Duodenal mucosa (tissue), 2 donors: ENCODE results near the gene RNF213.
A peak's percentile ranks its signal among the peaks of the same experiment; 100 is the strongest.

Experiments used
- H3K27ac ChIP-seq: one replicate; pipeline ENCODE4 v1.7.0; 2013; ENCODE audit warnings: low read depth, low read length
- H3K27me3 ChIP-seq, 2 donors: one replicate each; pipeline ENCODE4 v1.7.0; 2013; ENCODE audit warnings: low read length in 2 of 2, control low read depth in 1 of 2; ENCODE audit not compliant: insufficient read depth in 2 of 2, control insufficient read depth in 1 of 2
- H3K36me3 ChIP-seq, 2 donors: one replicate each; pipeline ENCODE4 v1.7.0; 2013; ENCODE audit warnings: low read length in 2 of 2, control low read depth in 1 of 2; ENCODE audit not compliant: insufficient read depth in 2 of 2, control insufficient read depth in 1 of 2
- H3K4me1 ChIP-seq, 2 donors: one replicate each; pipeline ENCODE4 v1.7.0; 2013; ENCODE audit warnings: low read length in 2 of 2, control low read depth in 1 of 2; ENCODE audit not compliant: insufficient read depth in 2 of 2, control insufficient read depth in 1 of 2
- H3K4me3 ChIP-seq, 2 donors: one replicate each; pipeline ENCODE4 v1.7.0; 2013; ENCODE audit warnings: low read length in 2 of 2, low read depth in 1 of 2
- H3K9ac ChIP-seq, 2 donors: one replicate each; pipeline ENCODE4 v1.7.0; 2013; ENCODE audit warnings: low read length in 2 of 2, low read depth in 1 of 2
- H3K9me3 ChIP-seq, 2 donors: one replicate each; pipeline ENCODE4 v1.7.0; 2013; ENCODE audit warnings: low read length in 2 of 2, control low read depth in 1 of 2; ENCODE audit not compliant: control insufficient read depth in 1 of 2

The RNF213 gene

DNA sequence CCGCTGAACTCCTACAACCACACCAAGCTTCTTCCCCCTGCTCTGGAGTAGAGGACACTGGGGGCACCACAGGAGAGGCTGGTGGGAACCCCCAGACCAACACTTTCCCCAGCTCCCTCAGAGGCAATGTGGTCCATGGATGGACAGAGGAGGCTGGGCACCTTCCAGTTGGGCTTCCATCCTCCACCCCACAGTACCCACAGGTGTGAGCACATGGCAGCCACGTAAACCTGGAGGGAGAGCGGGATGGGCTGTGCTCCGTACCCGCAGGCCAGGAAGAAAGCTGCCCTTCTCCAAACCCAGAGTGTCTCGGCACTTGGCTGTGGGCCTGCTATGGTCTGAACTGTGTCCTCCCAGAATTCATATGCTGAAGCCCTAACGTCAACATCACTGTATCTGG, 42.3 kb upstream of the RNF213 start:
- Histone ChIP-seq H3K9ac (no peak overlapping the region), H3K36me3 (peaks cover 0 to 29% of the 10 kb centered on the region in 2 donors), H3K9me3 (no peaks in the 10 kb centered on the region), H3K27ac (no peak overlapping the region), H3K4me1 (peaks cover 4 to 32% of the 10 kb centered on the region in 2 donors), H3K27me3 (no peaks in the 10 kb centered on the region), H3K4me3 (no peak overlapping the region)

- Histone ChIP-seq H3K36me3 (peaks cover 0 to 24% of the 10 kb centered on the region in 2 donors), H3K9me3 (no peaks in the 10 kb centered on the region), H3K4me1 (peaks cover 4 to 32% of the 10 kb centered on the region in 2 donors), H3K4me3 (peak overlapping the region; percentile 84 to 91), H3K27ac (no peak overlapping the region), H3K27me3 (no peaks in the 10 kb centered on the region), H3K9ac (peak overlapping the region; percentile 95 to 96)
Measured at GRCh38 chr17:80219013-80219762, 41.5 kb upstream of the RNF213 start.

- Histone ChIP-seq H3K9me3 (no peaks in the 10 kb centered on the region), H3K27ac (peak overlapping the region; percentile 61), H3K9ac (peak overlapping the region; percentile 95 to 96), H3K4me1 (peaks cover 4 to 32% of the 10 kb centered on the region in 2 donors), H3K27me3 (no peaks in the 10 kb centered on the region), H3K36me3 (peaks cover 0 to 19% of the 10 kb centered on the region in 2 donors), H3K4me3 (peak overlapping the region; percentile 84 to 91)
Measured at GRCh38 chr17:80219763-80220053, 40.9 kb upstream of the RNF213 start.

GRCh38 chr17:80220054-80220735, 40.5 kb upstream of the RNF213 start, which contains the start of the genes SGSH and SLC26A11:
TSS of gene SGSH (minus strand) at chr17:80220333. CDS start at chr17:80220313, 20 bp downstream.
TSS of gene SLC26A11 (plus strand) at chr17:80220427. CDS start at chr17:80221561, 1,134 bp downstream.
- Histone ChIP-seq H3K4me3 (peak within 1 kb of the TSS; percentile 84 to 91), H3K9ac (peak within 1 kb of the TSS; percentile 95 to 96), H3K27ac (peak within 1 kb of the TSS; percentile 61), H3K9me3 (no peaks in the 10 kb centered on the region), H3K27me3 (no peaks in the 10 kb centered on the region), H3K36me3 (peaks cover 0 to 15% of the 10 kb centered on the region in 2 donors), H3K4me1 (peaks cover 4 to 32% of the 10 kb centered on the region in 2 donors)

DNA sequence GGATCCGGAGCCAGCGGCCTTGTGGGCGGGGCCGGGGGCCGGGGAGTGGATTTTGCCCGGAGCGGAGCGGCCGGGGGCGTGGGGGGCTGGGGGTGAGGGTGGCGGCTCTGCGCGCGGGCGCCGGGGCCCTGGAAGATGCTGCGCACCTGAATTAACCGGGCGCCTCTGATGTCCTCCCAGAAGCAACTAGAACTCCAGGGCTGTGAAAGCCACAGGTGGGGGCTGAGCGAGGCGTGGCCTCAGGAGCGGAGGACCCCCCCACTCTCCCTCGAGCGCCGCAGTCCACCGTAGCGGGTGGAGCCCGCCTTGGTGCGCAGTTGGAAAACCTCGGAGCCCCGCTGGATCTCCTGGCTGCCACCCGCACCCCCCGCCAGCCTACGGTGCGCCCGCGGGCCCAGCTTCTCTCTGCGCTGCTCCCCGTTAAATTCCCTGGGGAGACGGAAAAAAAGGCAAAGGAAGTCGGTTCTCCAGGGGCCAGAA, 39.9 kb upstream of the RNF213 start:
- H3K4me3 ChIP-seq = peak overlapping the region; percentile 84 to 91
- peaks cover 0 to 12% of the 10 kb centered on the region in 2 donors for H3K36me3 ChIP-seq
- H3K4me1 ChIP-seq = peaks cover 4 to 32% of the 10 kb centered on the region in 2 donors
- no peak overlapping the region for H3K27ac ChIP-seq
- no peaks in the 10 kb centered on the region for H3K9me3 ChIP-seq
- peak overlapping the region; percentile 12 to 48 for H3K9ac ChIP-seq
- H3K27me3 ChIP-seq = no peaks in the 10 kb centered on the region

- H3K4me1 ChIP-seq = peaks cover 4 to 32% of the 10 kb centered on the region in 2 donors
- H3K27ac ChIP-seq = no peak overlapping the region
- peaks cover 0 to 9% of the 10 kb centered on the region in 2 donors for H3K36me3 ChIP-seq
- H3K27me3 ChIP-seq = no peaks in the 10 kb centered on the region
- H3K4me3 ChIP-seq = peak overlapping the region; percentile 84 to 91
- H3K9me3 ChIP-seq = no peaks in the 10 kb centered on the region
- no peak overlapping the region for H3K9ac ChIP-seq
Measured at GRCh38 chr17:80221351-80222105, 39.1 kb upstream of the RNF213 start.

DNA sequence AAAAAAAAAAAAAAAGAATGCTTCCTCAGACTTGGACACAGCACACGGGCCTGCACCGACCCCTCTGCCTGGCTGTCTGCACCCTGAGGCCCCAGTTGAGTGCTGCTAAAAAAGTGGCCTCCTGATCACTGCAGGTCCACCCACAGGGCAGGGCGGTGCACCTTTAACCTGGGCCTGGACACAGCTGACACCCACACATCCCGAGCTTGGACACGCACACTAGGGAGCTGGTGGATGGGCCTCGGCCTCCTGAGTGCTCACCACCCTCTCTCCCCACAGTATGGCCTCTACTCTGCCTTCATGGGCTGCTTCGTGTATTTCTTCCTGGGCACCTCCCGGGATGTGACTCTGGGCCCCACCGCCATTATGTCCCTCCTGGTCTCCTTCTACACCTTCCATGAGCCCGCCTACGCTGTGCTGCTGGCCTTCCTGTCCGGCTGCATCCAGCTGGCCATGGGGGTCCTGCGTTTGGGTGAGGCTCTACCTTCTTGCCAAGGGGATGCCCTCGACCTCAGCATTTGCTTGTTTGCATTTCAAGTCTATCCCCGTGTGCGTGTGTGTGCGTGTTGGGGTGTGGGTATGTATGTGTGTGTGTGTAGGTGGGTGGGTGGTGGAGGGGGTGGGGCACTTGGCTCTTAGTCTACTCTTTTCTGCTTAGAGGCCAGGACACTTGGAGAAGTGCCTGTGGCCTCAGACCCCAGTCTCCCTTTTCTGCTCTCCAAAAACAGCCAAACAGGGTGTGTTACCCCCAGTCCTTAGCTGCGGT, 38.1 kb upstream of the RNF213 start:
- no peak overlapping the region for H3K9ac ChIP-seq

DNA sequence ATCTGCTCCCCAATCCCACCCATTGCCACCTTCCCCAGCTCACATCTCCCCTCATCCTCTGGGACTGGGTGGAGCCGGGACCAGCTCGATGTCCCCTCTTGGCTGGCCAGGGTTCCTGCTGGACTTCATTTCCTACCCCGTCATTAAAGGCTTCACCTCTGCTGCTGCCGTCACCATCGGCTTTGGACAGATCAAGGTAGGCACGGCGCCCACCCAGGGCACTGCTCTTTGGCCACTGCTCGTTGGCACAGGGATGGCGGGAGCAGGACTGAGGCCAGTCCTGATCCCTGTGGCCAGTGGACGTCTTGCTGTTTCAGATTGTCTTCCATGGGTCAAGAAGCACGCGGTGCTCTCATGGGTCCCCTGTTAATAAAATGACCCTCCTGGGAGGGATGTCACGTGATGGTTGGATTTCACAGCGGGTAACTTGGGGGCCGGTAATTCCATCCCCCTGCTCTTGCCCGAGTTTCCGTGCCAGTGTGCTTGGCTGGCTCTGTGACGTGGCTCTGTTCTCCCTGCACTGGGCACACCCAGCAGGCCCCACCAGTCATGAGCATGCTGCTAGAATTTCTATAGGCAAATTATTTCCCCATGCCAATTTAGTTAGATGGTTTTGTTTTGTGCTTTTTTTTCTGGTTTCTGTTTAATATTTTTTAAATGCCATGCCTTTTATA, 37.4 kb upstream of the RNF213 start:
- H3K27me3 ChIP-seq = no peaks in the 10 kb centered on the region
- no peak overlapping the region for H3K27ac ChIP-seq
- H3K4me1 ChIP-seq = peaks cover 4 to 23% of the 10 kb centered on the region in 2 donors
- H3K9me3 ChIP-seq = no peaks in the 10 kb centered on the region
- no peaks in the 10 kb centered on the region for H3K36me3 ChIP-seq
- H3K9ac ChIP-seq = no peak overlapping the region
- H3K4me3 ChIP-seq = no peak overlapping the region

More for the DNA sequence above, 38.1 kb upstream of the RNF213 start:
- H3K4me3 ChIP-seq = no peak overlapping the region
- H3K36me3 ChIP-seq = no peaks in the 10 kb centered on the region
- H3K27me3 ChIP-seq = no peaks in the 10 kb centered on the region
- H3K4me1 ChIP-seq = peaks cover 4 to 30% of the 10 kb centered on the region in 2 donors
- H3K27ac ChIP-seq = no peak overlapping the region
- no peaks in the 10 kb centered on the region for H3K9me3 ChIP-seq

DNA sequence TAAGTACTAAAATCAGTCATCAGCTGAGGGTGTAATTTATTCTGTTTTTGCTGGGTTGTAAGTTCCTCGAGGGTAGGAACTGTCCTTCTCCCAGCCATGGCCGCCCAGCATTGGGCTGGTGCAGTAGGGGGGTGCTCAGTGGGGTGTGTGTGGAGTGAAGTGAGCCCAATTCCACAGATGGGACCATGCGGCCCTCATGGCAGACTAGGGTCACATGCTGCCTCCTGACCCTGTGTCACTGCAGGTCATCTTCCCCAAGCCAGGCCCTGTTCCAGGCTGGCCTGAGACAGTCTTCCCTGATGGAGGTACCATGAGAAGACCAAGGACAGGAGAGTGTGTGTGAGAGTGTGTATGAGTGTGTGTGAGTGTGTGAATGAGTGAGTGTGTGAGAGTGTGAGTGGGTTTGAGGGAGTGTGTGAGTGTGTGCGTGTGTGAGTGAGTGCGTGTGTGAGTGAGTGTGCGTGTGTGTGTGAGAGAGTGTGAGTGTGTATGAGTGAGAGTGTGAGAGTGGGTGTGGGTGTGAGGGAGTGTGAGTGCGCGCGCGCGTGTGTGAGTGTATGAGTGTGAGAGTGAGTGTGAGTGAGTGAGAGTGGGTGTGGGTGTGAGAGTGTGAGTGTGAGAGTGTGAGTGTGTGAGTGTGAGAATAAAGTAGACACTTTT, 36.7 kb upstream of the RNF213 start:
- no peaks in the 10 kb centered on the region for H3K36me3 ChIP-seq

More for the DNA sequence above, 36.7 kb upstream of the RNF213 start:
- H3K9ac ChIP-seq = no peak overlapping the region
- H3K27me3 ChIP-seq = no peaks in the 10 kb centered on the region
- H3K4me3 ChIP-seq = no peak overlapping the region
- H3K4me1 ChIP-seq = peaks cover 4 to 16% of the 10 kb centered on the region in 2 donors
- no peaks in the 10 kb centered on the region for H3K9me3 ChIP-seq
- no peak overlapping the region for H3K27ac ChIP-seq
